GM12872 (cell line): ENCODE measurements around the gene FBRSL1.

Experiments
- TF ChIP-seq, protein P1 (sequence below): IDR thresholded peaks from 3 replicates; pipeline ENCODE4 v1.5.1; 2011; ENCODE audit warnings: low read depth, mild to moderate bottlenecking, low read length, moderate library complexity; ENCODE audit not compliant: insufficient read depth

Gene FBRSL1

DNA sequence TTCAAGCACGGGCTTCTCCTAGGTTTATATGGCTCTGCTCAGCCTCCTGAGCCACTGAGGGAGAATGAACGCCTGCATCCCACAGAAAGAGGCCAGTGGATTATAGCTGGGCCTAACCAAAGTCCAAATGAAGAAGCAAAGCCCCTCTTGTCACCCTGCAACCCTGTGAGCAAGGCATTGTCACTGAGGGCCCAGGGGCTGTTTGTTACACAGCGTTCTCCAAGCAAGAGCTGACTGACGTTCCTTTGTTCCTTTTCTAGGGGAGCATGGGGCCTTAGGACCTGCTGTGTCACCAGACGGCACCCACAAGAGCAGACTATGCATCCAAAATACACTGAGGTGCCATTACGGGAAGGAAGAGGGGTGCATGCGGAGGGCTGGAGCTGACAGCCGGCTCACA, 4.3 kb upstream of the FBRSL1 start:
- TF ChIP-seq, protein P1, sequence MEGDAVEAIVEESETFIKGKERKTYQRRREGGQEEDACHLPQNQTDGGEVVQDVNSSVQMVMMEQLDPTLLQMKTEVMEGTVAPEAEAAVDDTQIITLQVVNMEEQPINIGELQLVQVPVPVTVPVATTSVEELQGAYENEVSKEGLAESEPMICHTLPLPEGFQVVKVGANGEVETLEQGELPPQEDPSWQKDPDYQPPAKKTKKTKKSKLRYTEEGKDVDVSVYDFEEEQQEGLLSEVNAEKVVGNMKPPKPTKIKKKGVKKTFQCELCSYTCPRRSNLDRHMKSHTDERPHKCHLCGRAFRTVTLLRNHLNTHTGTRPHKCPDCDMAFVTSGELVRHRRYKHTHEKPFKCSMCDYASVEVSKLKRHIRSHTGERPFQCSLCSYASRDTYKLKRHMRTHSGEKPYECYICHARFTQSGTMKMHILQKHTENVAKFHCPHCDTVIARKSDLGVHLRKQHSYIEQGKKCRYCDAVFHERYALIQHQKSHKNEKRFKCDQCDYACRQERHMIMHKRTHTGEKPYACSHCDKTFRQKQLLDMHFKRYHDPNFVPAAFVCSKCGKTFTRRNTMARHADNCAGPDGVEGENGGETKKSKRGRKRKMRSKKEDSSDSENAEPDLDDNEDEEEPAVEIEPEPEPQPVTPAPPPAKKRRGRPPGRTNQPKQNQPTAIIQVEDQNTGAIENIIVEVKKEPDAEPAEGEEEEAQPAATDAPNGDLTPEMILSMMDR: no peak

DNA sequence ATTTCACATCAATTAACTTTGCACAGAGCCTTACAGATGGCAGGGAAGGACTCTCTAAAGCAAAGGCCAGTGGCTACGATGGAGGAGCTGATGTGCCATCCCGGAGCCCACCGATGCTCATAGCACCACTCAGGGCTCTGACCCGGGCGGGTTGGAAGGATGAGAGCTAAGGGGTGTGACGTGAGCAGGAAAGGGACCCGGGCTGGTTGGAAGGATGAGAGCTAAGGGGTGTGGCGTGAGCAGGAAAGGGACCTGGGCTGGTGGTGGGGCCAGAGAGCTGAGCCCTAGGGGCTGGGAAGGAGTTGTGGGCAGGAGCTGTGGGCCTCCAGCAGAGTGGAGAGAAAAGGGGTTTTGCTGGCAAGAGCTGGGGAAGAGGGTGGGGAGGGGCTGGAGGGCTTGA, 3.8 kb upstream of the FBRSL1 start:
- TF ChIP-seq, protein P1: no peak

DNA sequence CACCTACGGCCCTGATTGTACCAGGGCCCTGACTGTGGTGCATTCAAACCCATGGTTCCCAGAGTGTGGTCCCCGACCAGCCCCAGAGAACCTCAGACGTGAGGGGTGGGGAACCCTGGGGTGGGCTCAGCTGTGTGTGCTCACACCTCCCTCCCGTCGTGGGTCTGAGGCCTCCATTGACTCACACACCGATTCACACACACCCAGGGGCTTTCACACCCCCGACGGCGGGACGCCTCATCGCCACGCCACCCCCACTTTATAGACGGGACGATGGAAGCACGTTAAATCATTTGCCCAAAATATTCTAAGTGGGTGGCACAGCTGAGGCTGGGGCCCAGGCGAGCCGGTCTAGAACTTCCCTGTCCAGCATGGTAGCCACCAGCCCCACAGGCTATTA, 3.4 kb upstream of the FBRSL1 start:
- TF ChIP-seq, protein P1: no peak

DNA sequence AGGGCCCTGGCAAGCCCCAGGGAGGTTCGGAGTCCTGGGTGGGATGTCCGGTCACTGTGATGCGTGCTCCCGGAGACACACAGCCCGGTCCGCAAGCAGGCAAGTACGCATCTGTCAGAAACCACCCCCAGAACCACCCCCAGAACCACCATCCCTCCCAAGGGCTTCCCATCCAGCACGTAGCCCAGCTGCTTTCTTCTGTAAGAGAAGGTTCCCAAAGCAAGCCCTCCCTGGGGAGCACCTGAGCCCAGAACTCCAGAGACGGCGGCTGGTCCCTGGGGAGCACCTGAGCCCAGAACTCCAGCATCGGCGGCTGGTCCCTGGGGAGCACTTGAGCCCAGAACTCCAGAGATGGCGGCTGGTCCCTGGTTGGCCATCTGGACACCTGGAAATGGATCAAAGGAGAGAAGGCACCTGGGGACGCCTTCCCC, 2.6 kb upstream of the FBRSL1 start:
- TF ChIP-seq, protein P1: no peak

DNA sequence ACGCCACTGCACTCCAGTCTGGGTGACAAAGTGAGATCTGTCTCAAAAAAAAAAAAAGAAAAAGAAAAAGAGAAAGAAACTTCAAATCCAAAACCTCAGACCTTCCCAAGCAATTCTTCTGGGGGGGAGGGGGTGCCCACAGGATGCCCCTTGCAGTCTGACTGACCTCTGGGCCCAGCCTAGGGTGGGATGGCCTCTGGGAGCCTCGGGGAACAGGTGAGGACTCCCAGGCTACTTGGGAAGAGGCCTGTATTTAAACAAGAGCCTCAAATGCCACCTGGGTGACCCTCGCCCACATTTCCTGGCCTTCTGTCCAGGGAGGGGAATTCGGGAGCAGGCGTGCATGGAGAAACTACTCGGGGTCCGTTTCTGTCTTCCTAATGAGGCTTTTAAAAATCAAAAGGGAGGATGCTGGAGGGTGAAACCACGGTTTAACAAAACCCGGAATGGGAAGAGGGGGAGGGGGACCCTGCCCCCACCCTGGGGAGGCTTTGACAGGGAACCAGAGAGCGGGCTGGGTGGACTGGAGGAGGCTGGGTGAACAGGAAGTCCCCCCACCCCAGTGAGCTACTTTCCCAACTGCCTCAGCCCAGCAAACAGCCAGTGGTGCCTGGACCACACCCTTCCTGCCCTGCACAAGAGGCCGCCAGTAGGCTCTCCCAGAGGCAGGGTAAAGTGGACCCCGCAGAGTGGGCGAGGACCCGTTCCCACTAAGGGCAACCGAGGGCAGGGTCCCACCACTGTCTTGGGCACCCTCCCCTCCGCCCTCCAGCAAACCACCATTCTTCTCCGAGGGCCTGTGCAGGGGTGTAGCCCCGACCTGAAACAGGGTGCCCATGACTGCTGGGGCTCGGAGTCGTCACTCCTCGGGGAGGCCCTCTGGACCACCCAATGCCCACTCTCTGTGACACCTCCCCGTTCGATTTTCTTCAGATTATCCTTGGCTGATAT, 1.5 kb upstream of the FBRSL1 start:
- TF ChIP-seq, protein P1: no peak

DNA sequence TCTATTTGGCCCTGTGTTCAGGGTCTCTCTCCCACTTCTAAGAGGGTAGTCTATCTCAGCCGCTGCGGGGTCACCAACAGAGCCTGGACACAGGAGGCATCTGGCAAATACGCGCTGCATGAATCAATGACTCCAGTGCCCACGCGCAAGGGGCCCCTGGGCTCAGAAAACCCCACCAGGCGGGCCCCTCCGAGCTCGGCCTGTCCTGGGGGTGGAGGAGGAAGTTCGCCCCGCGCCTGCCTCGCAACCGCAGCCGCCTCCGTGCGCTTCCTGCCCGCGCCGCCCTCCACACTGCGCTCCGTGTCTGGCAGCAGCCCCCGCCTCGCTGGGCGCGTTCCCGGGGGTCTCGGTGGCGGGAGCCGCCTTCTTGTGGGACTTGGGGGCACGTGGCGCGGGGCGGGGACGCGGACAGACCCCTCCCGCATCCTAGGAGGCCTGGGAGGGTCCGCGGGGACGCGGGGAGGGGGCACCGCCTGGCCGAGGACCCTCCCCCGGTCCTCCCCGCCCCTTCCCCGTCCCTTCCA, 811 bp upstream of the FBRSL1 start:
- TF ChIP-seq, protein P1: no peak

DNA sequence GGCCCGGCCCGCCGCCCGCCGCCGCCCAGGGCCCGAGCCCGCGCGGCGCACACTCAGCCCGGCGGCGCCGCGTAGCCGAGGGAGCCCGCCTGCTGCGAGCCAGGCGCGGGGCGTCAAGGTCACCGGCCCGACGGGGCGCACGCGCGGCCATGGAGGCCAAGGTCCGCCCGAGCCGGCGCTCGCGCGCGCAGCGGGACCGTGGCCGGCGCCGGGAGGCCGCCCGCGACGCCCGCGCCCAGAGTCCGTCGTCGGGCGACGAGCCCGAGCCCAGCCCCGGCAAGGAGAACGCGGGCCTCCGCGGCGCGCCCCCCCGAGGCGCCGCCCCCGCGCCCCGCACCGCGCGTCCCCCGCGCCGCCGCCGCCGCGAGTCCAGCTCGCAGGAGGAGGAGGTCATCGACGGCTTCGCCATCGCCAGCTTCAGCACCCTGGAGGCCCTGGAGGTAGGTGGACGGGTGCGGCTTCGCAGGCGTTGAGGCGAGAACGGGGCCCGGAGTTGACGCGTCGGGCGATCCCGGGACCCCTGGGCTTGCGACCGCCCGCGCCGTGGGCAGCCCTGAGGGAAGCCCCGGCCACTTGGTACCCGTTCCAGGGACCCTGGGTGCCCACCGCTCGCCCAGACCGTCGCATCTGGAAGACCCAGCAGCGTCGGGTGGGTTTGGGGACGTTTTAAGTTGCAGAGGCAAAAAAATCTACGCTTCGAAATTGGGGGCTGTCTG, 629 bp downstream of the FBRSL1 start:
- TF ChIP-seq, protein P1: no peak
